Measurements from ENCODE around the gene LRP1.

DNA sequence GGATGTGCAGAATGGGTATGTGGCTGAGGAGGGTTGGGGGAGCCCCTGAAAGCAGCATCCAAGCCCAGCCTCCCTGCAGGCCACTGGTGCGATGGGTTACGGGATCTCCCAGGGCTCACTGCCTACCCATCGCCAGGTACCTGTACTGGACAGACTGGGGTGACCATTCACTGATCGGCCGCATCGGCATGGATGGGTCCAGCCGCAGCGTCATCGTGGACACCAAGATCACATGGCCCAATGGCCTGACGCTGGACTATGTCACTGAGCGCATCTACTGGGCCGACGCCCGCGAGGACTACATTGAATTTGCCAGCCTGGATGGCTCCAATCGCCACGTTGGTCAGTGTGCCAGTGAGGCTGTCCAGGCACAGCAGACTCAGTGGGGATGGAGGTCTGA, 70.0 kb downstream of the LRP1 start:
- TF ChIP-seq TAF1 (IDR thresholded peaks at IDR 0.05; ENCODE audit: borderline replicate concordance, insufficient read depth, low read length) (no peak), POLR2AphosphoS5 (IDR thresholded peaks at IDR 0.05; ENCODE audit: low read depth, low read length) (no peak)

All from PFSK-1 (cell line).